Right ventricle myocardium inferior (tissue), 1 donor: ENCODE measurements around the gene RASIP1. TPM values are rescaled to one million over a fixed set of nuclear protein-coding genes. Genes with fewer than 3 reads are reported as not detected.
"Not testable (repeated sequence)": the region's sequence is repeated elsewhere in the genome, so short reads cannot be mapped to it uniquely, and the experiment has no call there.

Experiments used
- ATAC-seq: fragments of 200-7000 bp; cut with Tn5 transposase; one replicate; pipeline ENCODE4 v1.9.1; 2020; ENCODE audit warnings: mild to moderate bottlenecking, moderate library complexity
- DNase-seq: peaks from one replicate; pipeline ENCODE4 v3.0.0; 2021; ENCODE audit errors: missing footprints
- intact Hi-C: fragments of 100-400 bp; cut with DNase I; formaldehyde crosslinking; loops from one replicate; pipeline ENCODE4 v1.11.0; 2022
- total RNA-seq: library from RNA; stranded (reverse); fragmentation: NEBNext Ultra II Directional; extraction: Animal tissue kit (Norgen Biotek cat#: 25700); gene quantifications from one replicate; pipeline ENCODE4 v1.2.1, GENCODE V29; 2021
- donor health status: DM: no; HTN: yes; CAD: no; lungs with severe emphysema.

RASIP1 gene
- total RNA-seq, 1 donor from 2014 or later: 15.3 TPM

- no peak for DNase-seq
- no peak for ATAC-seq
- intact Hi-C loops: no loop called here
These were observed 21.6 kb downstream of the RASIP1 start for GRCh38 chr19:48718711-48719231.

- DNase-seq, ATAC-seq, intact Hi-C loops: not testable (repeated sequence)
These were observed 22.3 kb downstream of the RASIP1 start for GRCh38 chr19:48718106-48718505.

GRCh38 chr19:48716562-48717291 is 23.7 kb downstream of the RASIP1 start:
- ATAC-seq (no peak), DNase-seq (peak; percentile 81)
- intact Hi-C loops: no loop called here

- no peak for ATAC-seq
- intact Hi-C loops: no loop called here
- DNase-seq: peak; percentile 81
These were observed 24.7 kb downstream of the RASIP1 start for GRCh38 chr19:48715681-48716171.

- ATAC-seq (no peak), DNase-seq (peak; percentile 55)
- intact Hi-C loops: loop anchor here (1.0 to 5.0 kb wide), 2 partner anchors 23 to 78 kb away; partner anchors contain the start of gene DBP
These were observed 25.4 kb downstream of the RASIP1 start for GRCh38 chr19:48714759-48715675.

- intact Hi-C loops: loop anchor here (1.0 to 5.0 kb wide), 3 partner anchors 24 to 77 kb away; partner anchors contain the start of gene DBP
- DNase-seq: peak; percentile 99
- ATAC-seq: peak; percentile 92
These were observed 26.3 kb downstream of the RASIP1 start for GRCh38 chr19:48713864-48714755.

- ATAC-seq (no peak), DNase-seq (no peak)
- intact Hi-C loops: loop anchor here (2.0 to 5.0 kb wide), 2 partner anchors 38 to 76 kb away; partner anchors contain the start of gene DBP
These were observed 27.2 kb downstream of the RASIP1 start for GRCh38 chr19:48713041-48713863.

- intact Hi-C loops: loop anchor here (5.0 kb wide), 1 partner anchor 74 kb away; the partner anchor contains the start of gene DBP
- ATAC-seq (no peak), DNase-seq (peak; percentile 22)
These were observed 29.2 kb downstream of the RASIP1 start for GRCh38 chr19:48711106-48711662.

- intact Hi-C loops: no loop called here
- no peak for ATAC-seq
- DNase-seq: peak; percentile 34
These were observed 31.9 kb downstream of the RASIP1 start for GRCh38 chr19:48708471-48708870.

- DNase-seq (no peak), ATAC-seq (no peak)
- intact Hi-C loops: no loop called here
These were observed 35.0 kb downstream of the RASIP1 start for GRCh38 chr19:48705431-48705830.

GRCh38 chr19:48703316-48703715 is 37.1 kb downstream of the RASIP1 start:
- ATAC-seq (no peak), DNase-seq (no peak)
- intact Hi-C loops: no loop called here

GRCh38 chr19:48702701-48703100 is 37.7 kb downstream of the RASIP1 start:
- ATAC-seq: no peak
- intact Hi-C loops: no loop called here
- DNase-seq: peak; percentile 13

GRCh38 chr19:48698046-48698445 is 42.4 kb downstream of the RASIP1 start:
- intact Hi-C loops: no loop called here
- DNase-seq (no peak), ATAC-seq (no peak)

- no peak for ATAC-seq
- intact Hi-C loops: no loop called here
- no peak for DNase-seq
These were observed 43.9 kb downstream of the RASIP1 start for GRCh38 chr19:48696353-48697010.

- intact Hi-C loops: no loop called here
- ATAC-seq (peak; percentile 34), DNase-seq (no peak)
These were observed 44.6 kb downstream of the RASIP1 start, which contains the start of gene FUT2 for GRCh38 chr19:48695743-48696352. TSS of gene FUT2 (plus strand) at chr19:48695971. CDS start at chr19:48702957, 6,986 bp downstream.

GRCh38 chr19:48693629-48694028 is 46.8 kb downstream of the RASIP1 start:
- DNase-seq, ATAC-seq, intact Hi-C loops: not testable (repeated sequence)
